Activated CD8-positive, alpha-beta memory T cell treated with anti-CD3 and anti-CD28 coated beads, Interleukin-2, amount 50 U/mL, for 1 hour (primary cell): ENCODE data around the gene DNAJB7.
"Not testable (repeated sequence)": the region's sequence is repeated elsewhere in the genome, so short reads cannot be mapped to it uniquely, and the experiment has no call there.

Experiments
- DNase-seq: peaks from one replicate; pipeline ENCODE4 v3.0.0-alpha.2; 2020; ENCODE audit errors: extremely low read depth

DNAJB7 gene

DNA sequence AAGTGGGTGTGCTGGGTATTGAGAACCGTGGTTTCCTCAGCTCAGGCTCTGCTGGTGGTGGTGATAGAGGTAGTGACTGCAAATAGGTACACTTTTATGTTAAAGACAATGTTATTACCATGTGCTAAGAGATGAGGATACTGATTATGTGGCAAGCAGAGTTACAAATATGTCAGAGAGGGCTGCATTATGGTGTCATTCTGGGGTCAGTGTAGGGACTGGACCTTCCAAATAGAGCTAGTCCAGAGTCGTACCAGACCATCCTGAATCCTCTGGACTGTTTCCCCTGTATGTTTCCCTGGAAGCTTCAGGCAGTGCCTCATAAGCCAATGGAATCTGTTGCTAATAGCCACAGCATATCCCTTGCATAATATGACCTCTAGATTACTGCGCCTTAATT is at the start of gene DNAJB7:
Gene DNAJB7 (minus strand): TSS at position 101 of the 400 bp plus-strand sequence. CDS start 119 bp downstream, outside the sequence.
- DNase-seq: no peak

DNA sequence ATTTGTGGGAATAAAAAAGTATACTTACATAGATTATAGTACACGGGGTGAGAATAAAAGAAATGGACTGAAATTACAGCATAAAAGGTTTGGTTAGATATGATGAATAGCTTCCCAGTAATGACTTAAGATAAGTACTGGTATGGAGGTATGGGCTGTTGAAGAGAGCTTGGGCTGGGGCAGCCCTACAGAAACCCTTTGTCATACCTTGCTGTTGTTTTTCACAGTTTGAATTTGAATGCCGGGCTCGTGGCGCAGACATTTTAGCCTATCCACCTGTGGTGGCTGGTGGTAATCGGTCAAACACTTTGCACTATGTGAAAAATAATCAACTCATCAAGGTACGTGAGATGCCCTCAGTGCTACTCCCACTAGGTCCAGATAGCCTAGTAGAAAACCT is 47.0 kb upstream of the DNAJB7 start:
- DNase-seq: no peak

DNA sequence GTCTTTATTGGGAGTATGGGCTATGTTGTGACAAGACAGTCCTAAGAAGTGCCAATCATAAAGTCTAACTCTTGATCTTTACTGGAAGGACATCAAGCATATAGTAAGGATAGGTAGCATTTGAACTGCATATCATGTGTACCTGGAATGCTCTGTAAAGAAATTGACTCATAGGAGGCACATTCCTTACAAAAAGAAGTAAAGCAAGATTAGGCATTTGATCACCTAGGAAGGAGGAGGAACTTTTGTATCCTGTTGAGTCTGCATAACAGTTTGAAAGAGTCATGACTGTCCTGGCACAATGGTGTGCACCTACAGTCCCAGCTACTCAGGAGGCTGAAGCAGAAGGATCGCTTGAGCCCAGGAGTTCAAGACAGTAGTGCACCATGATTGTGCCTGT is 42.2 kb upstream of the DNAJB7 start:
- DNase-seq: no peak

DNA sequence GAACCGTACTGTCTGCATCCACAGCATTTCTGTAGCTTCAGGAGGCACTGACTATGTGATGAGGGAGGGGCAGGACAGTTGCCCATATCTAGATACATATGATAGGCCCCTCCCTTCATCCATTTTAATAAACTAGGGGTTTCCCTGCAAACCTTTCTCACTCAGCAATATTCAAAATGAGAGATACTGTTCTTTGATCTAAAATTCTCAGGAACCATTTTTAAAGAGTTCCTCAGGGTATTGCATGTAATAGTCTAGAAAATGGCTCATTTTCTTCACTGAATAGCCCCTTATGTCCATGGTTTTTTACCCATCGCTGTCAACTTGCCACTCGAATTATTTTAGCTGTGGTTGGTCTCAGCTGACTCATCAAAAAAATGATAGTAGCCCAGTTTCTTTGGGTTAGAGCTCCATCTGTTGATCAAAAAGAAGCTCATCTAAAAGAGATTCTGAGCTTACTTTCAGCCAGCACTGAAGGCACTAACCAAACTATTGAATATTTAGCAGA is 37.0 kb upstream of the DNAJB7 start:
- no peak for DNase-seq

DNA sequence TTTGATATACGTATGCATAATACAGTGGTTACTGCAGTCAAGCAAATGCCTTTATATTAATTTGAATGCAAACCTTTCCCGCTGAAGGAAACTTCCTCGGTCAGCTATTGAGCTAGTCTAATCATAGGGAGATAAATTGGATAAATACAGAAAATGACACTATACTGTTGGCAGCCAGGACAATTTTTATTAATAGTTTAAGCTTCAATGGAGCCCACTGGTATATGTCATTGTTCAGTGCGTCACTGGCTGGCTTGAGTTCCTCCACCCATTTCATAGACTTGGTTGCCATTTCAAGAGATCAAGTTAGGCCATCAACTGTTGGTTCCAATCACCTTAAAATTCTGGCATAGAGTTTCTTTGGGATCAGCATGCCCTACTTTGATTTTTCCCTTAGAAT is 32.5 kb upstream of the DNAJB7 start:
- no peak for DNase-seq

DNA sequence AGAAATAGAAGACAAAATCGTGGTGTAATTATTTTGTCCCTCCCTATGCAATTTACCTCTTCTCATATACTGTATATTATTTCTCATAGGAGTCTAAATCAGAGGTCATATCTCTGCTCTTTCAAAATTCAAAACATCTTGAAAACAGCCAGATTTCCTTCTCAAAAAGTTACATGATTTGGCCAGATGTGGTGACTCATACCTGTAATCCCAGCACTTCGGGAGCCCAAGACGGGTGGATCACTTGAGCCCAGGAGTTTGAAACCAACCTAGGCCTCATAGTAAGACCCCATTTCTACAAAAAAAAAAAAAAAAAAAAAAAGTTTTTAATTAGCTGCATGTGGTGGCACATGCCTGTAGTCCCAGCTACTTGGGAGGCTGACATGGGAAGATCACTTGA is 29.0 kb upstream of the DNAJB7 start:
- no peak for DNase-seq

DNA sequence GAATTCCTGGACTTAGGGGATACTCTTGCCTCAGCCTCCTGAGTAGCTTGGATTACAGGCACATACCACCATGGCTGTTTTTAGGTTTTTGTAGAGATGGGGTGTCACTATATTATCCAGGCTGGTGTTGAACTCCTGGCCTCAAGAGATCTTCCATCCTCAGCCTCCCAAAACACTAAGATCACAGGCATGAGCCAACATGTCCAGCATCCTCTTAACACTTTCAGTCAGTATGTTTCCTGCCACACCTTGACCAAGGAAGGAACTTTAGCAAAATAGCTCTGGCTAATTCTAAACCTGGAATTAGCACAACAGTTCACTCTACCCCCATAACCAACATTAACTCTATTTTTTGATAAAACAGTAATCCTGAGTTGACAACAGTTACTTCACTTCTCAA is 27.2 kb upstream of the DNAJB7 start:
- no peak for DNase-seq

DNA sequence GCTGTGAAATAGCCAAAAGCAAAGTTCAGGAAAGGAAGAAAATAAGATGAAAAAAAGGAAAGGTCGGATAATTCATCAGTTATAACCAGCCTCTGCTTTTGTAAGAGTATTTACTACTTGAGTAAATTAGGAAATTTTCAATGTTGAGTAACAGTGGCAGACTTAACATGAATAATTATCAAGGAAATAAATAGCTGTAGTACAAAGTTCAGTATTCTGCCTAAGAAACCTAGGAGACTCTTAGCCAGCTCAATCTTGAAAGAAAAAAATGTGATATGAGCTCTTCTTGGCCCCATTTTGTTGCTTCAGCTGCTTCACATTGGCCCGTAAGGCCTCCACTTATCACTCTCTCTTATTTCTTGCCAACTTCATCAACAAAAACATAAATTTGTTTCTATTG is 17.0 kb upstream of the DNAJB7 start:
- DNase-seq: no peak

DNA sequence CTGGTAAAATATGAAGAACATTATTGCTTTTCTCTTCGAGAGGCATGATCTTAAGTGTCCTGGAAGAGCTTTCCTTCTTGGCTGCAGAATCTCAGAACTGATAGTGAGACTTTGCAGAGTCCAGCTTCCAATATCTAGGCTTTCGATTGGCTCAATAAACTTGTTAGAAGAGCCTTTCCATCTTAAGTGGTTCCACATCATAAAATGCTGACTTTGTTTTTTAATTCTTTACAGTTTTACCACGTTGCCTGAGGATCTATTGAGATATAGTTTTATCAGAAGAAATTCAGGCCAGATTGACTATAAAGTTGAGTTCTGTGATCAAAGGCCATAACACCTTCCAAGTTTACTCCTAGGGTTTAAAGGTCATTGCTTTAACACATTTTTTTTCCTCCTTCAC is 15.6 kb upstream of the DNAJB7 start:
- no peak for DNase-seq

DNA sequence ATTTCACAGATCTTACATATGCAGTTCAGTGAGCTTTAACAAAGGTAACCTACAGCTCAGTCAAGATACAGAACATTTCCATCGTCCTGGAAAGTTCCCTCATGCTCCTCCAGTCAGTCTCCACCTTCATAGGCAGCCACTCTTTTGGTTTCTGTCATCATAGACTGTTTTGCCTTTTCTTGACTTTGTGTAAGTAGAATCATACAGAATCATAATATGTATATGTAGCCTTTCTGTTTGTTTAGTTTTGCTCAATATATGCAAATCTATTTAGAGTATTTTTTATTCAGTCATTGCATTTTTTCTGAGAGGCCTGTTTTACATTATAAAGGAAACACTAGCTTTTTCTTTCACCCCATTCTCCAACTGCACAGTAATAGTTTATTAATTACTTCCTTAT is 15.0 kb upstream of the DNAJB7 start:
- DNase-seq: no peak

DNA sequence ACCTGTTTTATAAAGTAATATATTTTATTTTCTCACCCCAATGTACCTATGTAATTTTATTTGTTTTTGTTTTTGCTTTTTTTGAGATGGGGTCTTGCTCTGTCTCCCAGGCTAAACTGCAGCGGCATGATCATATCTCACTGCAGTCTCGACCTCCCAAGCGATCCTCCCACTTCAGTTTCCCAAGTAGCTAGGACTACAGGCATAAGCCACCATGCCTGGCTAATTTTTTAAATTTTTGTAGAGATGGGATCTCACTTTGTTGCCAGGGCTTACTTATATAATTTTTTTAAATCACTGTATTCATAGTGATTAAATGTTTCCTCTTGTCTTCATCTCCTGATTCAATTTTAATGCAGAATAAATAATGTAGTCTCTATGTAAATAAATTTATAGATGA is 13.2 kb upstream of the DNAJB7 start:
- DNase-seq: no peak

DNA sequence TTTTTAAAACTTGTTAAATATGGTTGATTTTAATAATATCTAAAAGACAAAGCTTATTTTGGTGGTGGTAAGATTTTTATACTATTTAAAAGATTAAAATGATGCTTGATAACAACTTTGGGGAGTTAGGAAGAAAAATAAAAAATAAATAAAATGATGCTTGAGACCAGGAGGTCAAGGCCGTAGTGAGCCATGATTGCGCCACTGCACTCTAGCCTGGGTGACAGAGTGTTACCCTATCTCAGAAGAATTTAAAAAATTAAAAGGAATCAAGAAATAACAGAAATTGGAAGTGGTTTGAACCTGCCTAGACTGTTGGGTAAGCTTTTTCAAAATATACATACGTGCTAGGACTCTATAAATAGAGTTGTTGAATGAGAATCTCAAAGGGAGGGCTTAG is 12.1 kb upstream of the DNAJB7 start:
- DNase-seq: no peak

DNA sequence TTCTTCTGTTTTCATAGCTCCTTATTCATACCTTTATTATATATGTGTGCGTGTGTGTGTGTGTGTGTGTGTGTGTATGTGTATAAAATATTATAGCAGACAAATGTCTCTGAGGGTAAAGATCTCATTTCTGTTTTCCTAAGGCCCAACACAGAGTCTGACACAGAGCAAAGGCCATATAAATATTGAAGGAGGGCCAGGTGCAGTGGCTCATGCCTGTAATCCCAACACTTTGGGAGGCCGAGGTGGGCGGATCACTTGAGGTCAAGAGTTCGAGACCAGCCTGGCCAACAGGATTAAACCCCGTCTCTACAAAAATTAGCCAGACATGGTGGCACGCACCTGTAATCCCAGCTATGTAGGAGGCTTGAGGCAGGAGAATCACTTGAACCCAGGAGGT is 6.5 kb upstream of the DNAJB7 start:
- not testable (repeated sequence) for DNase-seq

DNA sequence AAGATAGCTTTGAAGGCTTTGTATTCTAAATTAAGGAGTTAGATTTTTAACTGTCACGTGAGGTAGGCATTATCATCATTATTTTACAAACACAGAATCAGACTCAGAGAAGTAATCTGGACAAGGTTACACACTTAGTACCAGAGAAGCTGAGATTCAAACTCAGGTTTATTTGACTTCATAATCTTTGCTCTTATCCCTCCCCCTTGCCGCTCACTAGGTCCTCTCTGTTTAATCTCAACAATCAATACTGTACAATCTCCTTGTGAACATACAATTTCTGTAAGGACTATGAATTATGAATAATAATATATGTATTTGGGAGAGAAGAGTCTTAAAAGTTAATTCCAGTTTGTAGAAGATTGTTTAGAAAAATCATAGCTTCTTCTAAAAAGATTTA is 5.2 kb upstream of the DNAJB7 start:
- DNase-seq: no peak

DNA sequence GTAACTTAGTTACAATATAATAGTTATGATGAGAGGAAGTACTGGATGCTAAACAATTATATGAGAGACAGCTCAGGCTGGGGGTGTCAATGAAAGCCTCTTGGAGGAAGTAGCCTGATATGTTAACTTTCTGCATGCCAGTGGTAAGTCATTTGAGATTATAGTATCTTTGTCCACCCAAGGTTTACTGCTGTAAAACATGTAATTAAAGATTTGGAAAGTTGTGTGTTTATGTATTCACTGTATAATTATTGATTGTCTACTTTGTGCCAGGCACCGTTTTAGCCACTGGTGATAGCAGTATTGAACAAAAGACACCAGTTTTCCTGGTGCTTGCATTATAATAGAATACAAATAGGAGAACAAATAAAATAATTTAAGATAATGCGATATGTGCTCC is 624 bp upstream of the DNAJB7 start:
- no peak for DNase-seq

DNA sequence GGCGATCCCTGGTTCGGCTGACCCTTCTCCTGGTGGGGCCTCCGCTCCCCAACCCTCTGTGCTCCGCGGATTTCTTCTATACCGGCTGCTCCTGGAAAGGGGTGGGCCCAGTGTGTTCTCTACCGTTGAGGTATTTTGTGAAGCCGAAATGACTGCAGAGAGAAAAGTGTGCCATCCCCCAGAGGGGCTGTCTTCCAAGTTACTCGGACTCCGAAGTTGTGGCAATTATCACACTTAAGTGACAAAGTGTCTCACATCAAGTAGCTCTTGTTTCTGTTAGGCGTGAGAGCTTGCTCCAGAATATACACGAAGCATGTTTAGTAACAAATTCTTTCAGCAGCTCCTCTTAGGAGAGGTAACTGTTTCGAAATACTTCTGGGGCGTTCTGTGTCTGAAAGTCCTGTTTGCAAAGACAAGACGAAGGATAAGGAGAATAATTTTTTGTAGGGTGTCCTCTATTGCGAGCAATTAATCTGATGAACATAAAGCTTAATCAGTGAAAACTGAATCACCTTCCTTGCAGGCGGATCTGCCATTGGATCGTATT is 4.5 kb downstream of the DNAJB7 start:
- DNase-seq: no peak

DNA sequence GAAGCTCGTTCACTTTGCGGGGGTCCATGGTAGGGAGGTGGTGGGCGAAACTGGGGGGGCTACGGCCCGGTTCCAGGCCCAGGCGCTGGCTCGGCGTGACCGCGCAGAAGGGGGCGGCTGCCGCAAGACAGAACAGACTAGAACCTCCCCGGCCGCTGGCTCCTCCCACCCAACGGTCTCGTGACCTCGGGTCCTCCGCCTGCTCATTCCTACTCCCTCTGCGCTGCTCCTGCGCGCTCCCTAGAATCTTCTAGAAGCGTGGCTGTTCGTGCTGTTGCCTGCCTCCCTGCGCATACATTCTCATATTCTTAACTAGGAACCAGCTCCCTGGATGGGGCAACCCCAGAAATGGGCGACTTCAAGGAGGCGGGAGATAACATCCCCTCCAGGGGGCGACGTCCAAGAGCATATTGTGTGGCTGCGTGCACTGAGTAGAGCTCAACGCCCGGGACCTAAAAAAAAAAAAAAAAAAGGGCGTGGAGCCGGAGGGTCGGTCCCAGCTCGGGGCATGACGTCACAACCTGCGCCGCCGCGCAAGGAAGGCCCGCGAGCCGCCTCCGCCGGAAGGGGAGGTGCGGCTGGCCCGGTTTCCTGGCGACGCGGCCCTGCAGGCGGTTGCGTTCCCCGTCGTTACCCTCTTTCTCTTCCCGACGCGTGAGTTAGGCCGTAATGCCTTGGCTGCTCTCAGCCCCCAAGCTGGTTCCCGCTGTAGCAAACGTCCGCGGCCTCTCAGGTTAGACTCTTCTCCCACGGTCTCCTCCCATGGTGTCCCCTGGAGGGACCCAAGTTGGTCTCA is 5.2 kb downstream of the DNAJB7 start, which contains the start of the genes ST13 and XPNPEP3:
Gene ST13 (minus strand): TSS at position 127 of the 796 bp plus-strand sequence. CDS start 99 bp downstream, at position 28.
Gene XPNPEP3 (plus strand): TSS at position 636 of the 796 bp plus-strand sequence. CDS start 34 bp downstream, at position 670.
- peak; percentile 92 for DNase-seq

DNA sequence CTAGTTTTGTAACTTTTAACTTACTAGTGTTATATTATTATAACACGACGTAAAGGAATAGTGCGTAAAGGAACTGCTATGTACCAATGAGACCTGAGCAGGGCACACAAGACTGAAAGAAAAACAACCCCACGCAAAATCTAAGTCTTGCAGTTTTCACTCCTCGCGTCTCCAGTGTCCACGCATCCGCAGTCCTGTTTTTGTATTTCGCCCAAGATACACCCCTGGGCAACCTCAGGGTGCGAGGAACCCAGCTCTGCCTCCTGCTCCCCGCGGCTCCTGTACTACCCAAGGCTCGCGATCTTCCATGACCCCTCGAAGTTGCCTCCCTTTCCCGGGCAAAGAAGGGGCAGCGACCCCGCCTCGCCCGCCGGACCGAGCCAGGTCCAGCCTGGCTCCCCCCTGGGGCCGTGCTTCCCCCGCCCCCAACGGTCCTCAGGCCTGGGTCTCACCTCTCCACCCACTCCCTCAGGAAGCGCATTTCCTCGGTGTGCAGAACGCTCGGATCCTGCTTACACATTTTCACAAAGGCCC is 5.9 kb downstream of the DNAJB7 start:
- DNase-seq: no peak

DNA sequence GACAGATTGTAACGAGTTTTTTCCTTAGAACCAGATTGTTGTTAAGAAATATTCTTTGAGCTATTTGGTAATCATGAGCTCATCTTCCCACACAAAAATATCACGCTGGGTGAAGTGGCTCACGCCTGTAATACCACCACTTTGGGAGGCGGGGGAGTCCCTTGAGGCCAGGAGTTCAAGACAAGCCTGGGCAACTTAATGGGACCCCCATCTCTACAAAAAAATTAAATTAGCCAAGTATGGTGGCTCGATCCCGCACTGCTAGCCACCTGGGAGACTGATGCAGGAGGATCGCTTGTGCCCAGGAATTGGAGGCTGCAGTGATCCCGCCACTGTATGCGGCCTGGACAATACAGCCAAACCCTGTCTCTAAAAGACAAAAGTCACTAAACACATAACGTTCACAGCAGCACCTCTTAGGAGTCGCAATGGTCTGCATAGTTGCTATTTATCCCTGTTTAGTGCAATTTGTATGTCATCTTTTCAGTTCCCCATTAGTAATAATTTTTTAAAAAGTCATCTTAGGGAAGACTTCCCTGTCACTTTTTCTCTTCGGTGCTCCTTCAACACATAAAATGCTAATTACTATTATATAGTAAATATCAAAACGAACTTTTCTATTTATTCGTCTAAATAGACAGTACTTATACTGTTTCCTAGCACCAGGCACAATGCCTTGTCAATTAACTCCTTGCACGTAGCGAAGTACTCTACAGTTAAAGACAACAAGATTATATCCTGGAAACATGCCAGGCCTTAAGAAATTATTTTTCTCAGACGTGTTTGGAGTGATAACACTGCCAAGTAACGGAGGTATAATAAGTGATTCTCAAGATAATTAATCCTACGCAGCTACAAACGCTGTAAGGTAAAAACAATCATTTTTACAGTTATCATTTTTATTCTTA is 6.6 kb downstream of the DNAJB7 start:
- DNase-seq: no peak

DNA sequence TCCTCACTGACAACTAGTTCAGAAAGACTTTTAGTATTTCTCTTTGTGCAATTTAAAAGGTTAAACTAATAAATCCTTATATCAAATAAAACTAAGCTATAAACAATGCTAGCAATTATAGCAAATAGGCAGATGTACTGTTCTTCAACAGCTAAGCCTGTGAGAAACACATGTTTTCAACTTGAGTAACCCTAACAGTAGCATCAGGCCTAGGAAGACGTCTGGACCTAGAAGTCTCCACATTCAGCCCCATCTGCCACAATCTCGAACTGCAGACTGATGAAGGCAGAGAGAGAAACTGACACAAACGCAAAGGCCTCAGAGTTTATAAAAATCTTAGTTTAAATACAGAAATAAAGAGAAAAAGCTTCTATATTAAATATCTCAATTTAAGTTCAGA is 8.0 kb downstream of the DNAJB7 start:
- no peak for DNase-seq

DNA sequence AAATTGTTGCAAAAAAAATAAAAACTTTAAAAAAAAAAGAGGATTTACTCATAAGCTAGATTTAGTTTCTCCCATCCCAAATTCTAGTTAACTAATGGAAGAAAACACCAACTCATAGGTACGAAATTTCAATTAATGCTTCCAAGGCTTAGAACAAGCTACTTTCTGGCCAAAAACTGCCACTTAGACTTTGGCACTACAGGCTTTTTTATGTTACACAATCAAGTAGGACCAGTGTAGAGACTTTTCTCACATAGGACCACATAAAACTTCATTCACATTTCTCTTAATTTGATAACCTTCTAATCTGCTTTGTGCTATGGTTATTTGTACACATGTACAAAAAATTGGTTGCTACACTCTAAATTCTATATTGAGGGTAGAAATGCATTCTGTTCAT is 8.6 kb downstream of the DNAJB7 start:
- no peak for DNase-seq

DNA sequence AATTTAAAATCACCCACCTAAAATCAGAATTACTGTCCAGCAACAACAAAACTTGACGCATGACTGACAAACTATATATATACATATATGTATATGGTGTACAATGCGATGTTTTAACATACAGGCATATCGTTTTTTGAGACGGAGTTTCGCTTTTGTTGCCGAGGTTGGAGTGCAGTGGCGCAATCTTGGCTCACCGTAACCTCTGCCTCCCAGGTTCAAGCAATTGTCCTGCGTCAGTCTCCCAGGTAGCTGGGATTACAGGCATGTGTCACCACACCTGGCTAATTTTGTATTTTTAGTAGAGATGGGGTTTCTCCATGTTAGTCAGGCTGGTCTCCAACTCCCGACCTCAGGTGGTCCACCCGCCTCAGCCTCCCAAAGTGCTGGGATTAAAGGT is 16.1 kb downstream of the DNAJB7 start:
- DNase-seq: not testable (repeated sequence)
